ENCODE results near the gene MEG3. TPM values are rescaled to one million over a fixed set of nuclear protein-coding genes. Genes with fewer than 3 reads are reported as not detected.

Gene MEG3
- total RNA-seq, 2 donors from 2014 or later = not detected

DNA sequence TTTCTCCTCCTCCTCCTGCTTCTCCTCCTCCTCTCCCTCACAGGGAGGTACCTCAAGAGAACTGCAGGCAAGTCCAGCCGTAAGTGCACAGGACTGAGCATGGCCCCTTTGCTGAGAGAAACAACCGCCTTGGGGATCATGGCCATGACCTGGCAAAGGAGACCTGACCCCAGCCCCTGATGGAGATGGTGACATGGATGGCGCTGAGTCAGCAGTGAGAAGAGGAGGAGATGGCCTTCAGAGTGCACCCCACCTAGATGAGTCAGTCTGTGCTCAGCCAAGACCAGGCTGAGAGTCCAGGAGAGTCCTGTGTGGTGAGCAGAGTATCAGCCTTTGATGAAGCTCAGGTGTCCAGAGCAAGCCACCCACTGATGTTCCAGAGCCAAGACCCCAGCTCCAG is 36.4 kb downstream of the MEG3 start:
- no peak for DNase-seq (ENCODE audit: low spot score in 2 of 2)

DNA sequence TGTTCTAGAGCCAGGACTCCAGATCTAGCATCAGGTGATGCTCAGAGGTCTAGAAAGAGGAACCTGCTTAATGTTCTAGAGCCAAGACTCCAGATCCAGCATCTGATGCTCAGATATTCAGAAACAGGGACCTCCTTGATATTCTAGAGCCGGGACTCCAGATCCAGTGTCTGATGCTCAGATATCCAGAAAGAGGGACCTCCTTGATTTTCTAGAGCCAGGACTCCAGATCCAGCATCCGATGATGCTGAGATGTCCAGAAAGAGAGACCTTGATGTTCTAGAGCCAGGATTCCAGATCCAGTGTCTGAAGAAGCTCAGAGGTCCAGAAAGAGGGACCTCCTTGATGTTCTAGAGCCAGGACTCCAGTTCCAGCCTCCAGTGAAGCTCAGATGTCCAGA is 36.9 kb downstream of the MEG3 start:
- H3K9me3 Mint-ChIP-seq = no peaks in the 10 kb centered on the region
- DNase-seq (ENCODE audit: low spot score in 2 of 2) = no peak
- no peaks in the 10 kb centered on the region for H3K36me3 Mint-ChIP-seq
- no peak for ATAC-seq
- H3K27ac Mint-ChIP-seq = no peak overlapping the region

More for the DNA sequence above, 36.4 kb downstream of the MEG3 start:
- ATAC-seq = no peak
- H3K9me3 Mint-ChIP-seq = no peaks in the 10 kb centered on the region
- H3K27ac Mint-ChIP-seq = no peak overlapping the region
- H3K36me3 Mint-ChIP-seq = no peaks in the 10 kb centered on the region

DNA sequence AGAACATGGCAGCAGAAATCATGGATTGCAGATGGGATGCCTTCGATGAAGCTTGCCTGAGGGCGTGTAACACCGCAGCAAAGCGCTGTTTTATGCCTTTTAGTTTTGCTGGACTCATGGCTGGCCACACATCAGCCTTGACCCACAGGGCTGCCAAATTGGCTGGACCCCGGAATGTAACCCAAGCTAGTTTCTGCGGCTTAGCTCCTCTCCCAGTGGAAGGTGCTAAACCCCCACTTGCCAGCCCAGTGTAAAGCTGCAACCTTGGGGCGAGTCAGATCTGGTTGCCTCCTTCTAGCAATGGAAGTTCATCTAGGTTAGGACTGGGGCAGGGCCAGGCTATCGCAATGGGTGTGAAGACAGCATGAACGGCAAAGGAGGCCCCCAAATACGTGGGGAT is 38.3 kb downstream of the MEG3 start:
- H3K36me3 Mint-ChIP-seq = no peaks in the 10 kb centered on the region
- H3K9me3 Mint-ChIP-seq = no peaks in the 10 kb centered on the region
- no peak for ATAC-seq
- no peak overlapping the region for H3K27ac Mint-ChIP-seq
- no peak for DNase-seq (ENCODE audit: low spot score in 2 of 2)

DNA sequence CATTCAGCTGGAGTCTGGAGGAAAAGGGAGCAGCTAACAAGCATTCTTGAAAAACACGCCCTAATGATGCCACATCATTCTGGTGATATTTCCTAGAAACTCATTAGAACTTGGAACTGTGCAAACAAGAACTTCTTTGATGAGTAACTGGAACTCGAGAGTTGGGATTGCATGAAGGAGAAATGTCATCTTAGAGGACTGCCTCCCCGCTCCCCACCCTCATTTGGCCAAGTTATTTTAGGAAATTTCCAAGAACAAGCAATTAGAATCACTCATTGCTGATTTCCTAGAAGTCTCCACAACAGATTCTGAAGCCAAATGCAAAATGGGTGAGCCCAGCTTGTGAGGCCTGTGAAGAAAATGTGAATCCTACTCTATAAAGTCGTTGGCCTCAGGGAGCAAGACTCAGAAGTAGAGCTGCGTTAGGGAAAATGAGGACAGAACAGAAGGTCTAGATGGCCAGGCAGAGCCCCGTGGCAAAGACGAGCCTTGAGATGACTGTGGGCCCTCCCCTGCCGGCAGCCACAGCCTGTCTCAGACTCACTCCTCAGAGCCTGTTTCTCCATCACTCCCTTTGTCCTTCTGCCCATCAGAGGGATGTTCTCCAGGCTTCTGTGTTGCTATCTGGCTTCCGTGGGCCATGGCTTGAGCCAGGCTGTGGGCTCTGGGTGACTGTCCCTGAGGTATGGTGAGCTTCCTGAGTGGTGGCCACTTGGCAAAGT is 39.2 kb downstream of the MEG3 start:
- no peaks in the 10 kb centered on the region for H3K9me3 Mint-ChIP-seq
- no peaks in the 10 kb centered on the region for H3K36me3 Mint-ChIP-seq
- no peak for ATAC-seq
- H3K27ac Mint-ChIP-seq = no peak overlapping the region
- peak in 1 of 2 donors; percentile 34 for DNase-seq (ENCODE audit: low spot score in 2 of 2)

DNA sequence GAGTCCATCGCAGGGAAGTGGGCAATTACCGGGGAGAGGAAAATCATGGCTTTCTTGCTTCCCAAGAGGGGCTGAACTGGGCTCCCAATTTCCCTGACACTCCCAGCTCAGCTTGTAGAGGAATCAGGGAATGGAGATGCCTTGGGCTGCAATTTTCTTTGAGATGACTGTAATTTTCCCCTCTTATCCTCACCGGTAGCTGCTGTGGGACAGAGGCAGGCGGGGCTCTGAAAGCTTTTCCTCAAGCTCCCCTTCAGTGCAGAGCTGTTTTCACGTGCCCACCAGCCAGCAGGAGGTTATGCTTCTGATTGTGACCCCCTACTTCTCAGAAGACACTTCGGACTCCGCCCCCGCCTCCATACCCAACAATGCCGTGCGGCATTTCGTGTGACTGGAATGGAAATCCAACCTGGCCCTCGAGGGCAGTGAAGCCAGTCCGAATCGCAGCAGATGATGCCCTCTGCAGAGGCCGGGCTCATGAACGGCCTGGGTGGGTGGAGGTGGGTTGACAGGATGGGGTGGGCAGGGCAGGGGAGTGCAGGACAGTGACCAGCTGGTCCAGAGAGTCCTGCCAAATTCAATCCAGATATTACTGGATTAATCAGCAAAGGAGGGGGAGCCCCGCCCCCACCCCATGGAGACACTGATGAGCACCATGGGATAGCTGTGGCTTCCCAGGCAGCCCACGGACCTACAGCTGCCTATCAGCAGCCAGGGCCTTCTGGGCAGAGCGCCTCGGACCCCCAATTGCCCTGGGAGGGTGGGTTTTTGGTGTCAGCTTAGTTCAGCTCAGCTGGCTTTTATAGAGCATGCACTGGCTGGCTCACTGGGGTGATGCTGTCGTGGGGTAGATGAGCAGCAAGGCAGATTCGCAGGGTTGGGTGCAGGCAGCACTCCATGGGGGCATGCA is 40.0 kb downstream of the MEG3 start:
- peak in 1 of 2 donors; percentile 48 for DNase-seq (ENCODE audit: low spot score in 2 of 2)
- H3K27ac Mint-ChIP-seq = peak overlapping the region in 1 of 2 donors; percentile 88
- no peaks in the 10 kb centered on the region for H3K9me3 Mint-ChIP-seq
- no peaks in the 10 kb centered on the region for H3K36me3 Mint-ChIP-seq
- no peak for ATAC-seq

DNA sequence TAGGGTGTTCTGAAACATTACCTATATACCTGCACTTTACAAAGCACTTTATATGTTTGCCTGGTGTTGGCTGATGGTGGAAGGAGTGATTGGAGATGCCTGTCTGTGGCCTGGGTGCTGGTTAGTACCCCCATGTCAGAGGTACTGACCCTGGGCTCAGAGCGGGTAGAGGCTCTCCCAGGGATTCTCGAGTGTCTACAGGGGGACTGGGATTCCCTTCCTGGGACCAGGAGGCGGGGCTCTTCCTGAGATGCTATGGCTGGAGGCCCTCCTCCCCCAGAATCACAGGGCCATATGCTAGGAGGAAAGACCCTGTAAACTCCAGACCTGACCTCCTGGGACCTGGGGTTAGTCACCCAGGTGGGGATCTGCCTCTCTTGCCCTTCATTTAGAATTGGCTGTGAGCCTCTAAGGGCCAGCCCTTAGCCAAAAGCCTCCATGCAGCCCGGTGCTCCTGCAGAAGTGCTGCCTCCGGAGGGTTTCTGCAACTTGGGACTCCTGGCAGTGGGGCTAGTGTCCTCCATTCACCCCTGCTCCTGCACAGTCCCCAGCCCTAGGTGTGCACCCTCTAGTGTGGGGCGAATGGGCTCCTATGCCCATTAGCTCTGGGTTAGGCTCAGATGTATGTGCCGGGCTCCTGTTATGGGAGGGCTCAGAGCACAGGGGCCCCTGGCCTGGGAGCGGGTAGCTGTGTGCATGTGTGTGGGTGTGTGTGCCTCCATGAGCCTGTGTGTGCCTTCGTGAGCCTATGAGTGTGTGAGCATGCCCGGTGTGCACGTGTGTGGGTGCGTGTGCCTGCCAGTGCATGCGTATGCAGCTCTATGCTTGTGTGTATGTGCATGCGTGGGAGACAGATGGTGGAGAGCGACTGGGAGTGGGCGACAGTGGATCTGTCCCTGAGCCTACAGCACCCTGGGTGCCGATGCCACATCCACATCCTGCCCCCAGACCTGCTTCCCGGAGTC is 41.0 kb downstream of the MEG3 start:
- H3K27ac Mint-ChIP-seq = no peak overlapping the region
- DNase-seq (ENCODE audit: low spot score in 2 of 2) = peak in 1 of 2 donors; percentile 41
- no peaks in the 10 kb centered on the region for H3K36me3 Mint-ChIP-seq
- ATAC-seq = no peak
- peaks cover 0 to 3% of the 10 kb centered on the region in 2 donors for H3K9me3 Mint-ChIP-seq

DNA sequence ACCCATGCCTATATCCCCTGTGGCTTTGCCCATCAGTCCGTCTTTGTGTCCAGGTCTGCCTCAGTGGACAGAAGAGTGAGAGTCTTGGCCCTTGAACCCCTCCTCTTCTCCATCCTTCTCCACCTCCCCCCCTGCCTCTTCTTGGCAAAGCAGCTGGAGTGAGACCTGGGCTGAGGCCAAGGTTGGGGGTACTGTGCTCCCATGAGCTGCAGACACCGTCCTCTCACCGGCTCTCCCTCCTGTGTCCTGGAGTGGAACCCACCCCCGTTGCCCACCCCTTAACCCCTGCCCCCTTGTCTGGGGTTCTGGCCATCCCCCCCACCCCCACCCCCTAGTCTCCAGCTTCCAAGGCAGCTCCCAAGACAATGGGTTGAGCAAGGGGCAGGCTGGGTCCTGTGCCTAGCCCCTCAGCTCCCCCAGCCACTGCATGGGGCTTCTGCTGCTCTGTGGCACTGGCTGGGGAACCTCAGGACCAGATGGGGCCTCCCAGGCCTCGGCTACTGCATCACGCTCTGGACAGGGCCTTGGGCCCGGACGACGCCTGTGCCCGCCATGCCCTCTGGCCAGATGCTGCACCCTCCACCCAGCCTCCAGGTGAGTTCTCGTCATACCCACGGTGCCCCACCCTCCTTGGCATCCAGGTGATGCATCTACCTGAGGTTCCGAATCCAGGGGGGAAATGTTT is 41.9 kb downstream of the MEG3 start:
- DNase-seq (ENCODE audit: low spot score in 2 of 2) = peak in 1 of 2 donors; percentile 37
- no peak for ATAC-seq
- H3K36me3 Mint-ChIP-seq = no peaks in the 10 kb centered on the region
- H3K27ac Mint-ChIP-seq = no peak overlapping the region
- H3K9me3 Mint-ChIP-seq = peaks cover 0 to 10% of the 10 kb centered on the region in 2 donors

DNA sequence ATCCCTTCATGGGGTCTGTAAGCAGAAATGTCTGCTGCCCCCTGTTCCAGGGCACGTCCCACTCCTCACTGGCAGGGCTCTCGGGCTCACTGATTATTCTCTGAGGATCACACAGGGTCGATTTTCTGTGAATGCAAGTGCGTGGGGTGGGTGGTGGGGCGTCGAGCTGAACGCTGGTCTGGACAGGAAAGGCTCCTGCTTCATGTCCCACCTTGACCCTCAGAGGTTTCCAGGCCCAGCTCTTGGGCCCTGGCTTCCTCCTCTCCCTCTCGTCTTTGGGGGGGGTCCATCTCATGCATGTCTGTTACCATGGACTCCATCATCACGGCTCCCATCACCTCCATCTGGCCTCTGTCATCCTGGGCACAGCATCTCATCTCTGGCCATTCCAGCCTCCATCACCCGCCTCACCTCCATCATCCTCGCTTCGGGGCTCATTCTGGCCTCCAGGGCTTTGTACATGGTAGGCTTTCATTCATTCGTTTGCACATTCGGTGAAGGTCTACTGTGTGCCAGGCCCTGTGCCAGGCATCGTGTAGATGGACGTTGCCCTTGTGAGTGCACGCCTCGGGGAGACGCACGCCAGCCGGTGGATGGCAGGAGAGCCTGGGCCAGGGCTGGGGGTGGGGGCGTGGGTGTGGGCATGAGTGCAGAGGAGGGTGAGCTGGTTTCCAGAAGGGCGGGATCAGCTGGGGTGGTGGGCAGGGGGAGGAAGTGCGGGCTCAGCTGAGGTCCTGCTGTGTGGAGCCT is 42.9 kb downstream of the MEG3 start:
- Mint-ChIP-seq H3K36me3 (no peaks in the 10 kb centered on the region), H3K27ac (peak overlapping the region in 1 of 2 donors; percentile 23), H3K9me3 (peaks cover 0 to 11% of the 10 kb centered on the region in 2 donors)
- DNase-seq (ENCODE audit: low spot score in 2 of 2) = peak in 1 of 2 donors; percentile 31
- ATAC-seq = no peak

DNA sequence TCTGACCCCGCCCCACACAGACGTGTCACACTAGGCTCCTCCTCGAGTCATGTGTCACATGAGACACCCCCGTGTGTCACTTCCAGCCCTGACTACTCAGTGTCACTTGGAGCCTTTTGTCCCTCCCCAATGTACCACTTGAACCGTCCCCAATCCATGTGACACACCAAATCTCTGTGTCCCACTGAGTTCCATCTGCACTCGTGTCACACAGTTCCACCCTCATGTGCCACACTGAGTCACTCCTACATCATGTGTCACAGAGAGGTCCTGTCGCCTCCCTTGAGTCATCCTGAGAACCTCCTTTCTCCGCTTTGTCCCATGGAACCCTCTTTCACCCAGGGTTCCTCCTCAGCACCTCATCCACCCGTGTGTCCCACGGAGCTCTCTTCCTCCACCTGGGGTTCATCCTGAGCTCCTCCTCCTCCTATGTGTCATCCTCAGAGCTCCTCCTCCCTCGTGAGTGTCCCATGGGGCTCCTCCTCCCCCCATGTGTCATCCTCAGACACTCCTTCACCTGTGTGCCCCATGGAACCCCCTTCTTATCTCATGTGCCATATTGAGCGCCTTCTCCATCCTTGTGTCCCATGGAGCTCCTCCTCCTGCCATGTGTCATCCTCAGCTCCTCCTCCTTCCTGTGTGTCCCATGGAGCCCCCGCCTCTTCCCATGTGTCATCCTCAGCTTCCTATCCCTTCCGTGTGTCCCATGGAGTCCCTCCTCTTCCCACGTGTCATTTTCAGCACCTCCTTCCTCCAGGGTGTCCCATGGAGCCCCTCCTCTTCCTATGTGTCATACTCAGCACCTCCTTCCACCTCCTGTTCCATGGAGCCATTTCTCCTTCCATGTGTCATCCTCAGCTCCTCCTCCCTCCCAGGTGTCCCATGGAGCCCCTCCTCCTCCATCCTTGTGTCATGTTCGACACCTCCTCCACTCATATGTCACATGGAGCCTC is 45.6 kb downstream of the MEG3 start:
- peak overlapping the region in 1 of 2 donors; percentile 38 for H3K27ac Mint-ChIP-seq
- ATAC-seq (peak; percentile 65 to 66), DNase-seq (ENCODE audit: low spot score in 2 of 2) (peak in 1 of 2 donors; percentile 49)
- peaks cover 0 to 11% of the 10 kb centered on the region in 2 donors for H3K9me3 Mint-ChIP-seq
- H3K36me3 Mint-ChIP-seq = no peaks in the 10 kb centered on the region

DNA sequence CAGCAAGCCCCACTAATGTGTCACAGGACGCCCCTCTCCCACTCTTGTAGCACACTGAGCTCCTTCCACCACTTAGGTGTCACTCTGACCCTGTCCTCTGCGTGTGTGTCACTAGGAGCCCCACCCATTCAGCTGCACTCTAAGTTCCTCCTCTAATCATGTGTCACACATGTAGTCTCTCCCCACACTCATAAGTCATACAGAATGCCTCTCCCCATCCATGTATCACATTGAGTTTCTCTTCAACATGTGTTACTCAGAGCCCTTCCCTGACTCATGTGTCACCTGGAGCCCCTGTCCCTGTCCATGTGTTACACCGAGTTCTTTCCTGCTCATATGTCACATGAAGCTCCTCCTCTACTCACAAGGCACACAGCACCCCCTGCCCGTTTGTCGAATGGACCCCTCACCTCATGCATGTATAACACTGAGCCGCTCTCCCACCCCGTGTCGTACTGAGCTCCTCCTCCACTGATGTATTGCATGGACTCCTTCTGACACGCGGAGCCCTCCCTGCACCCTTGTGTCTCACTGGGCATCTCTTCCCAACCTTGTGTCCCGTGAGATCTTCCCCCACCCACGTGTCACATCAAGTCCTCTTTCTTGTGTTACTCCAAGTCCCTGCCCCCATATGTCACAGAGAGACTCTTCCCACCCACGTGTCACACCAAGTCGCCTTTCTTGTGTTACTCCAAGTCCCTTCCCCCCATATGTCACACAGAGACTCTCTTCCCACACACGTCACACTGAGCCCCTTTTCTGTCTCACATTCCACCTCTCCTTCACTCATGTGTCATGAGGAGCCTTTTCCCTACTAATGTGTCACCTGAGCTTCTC is 46.6 kb downstream of the MEG3 start:
- no peaks in the 10 kb centered on the region for H3K36me3 Mint-ChIP-seq
- H3K27ac Mint-ChIP-seq = peak overlapping the region in 1 of 2 donors; percentile 52
- H3K9me3 Mint-ChIP-seq = peaks cover 0 to 11% of the 10 kb centered on the region in 2 donors
- DNase-seq (ENCODE audit: low spot score in 2 of 2) = peak in 1 of 2 donors; percentile 39
- ATAC-seq = peak; percentile 67 to 69

DNA sequence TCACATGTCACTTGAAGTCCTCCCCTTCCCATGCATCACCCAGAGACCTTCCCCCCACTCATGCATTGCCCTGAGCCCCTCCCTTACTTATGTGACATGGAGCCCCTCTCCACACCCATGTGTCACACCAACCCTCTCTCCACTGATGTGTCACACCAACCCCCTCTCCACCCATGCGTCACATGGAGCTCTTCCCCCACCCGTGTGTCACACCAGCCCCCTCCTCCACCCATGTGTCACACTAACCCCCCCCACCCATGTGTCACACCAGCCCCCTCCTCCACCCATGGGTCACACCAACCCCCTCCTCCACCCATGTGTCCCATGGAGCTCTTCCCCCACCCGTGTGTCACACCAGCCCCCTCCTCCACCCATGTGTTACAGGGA is 47.2 kb downstream of the MEG3 start:
- H3K9me3 Mint-ChIP-seq = peaks cover 0 to 11% of the 10 kb centered on the region in 2 donors
- DNase-seq (ENCODE audit: low spot score in 2 of 2) (no peak), ATAC-seq (peak; percentile 26 to 34)
- no peaks in the 10 kb centered on the region for H3K36me3 Mint-ChIP-seq
- peak overlapping the region in 1 of 2 donors; percentile 52 for H3K27ac Mint-ChIP-seq

DNA sequence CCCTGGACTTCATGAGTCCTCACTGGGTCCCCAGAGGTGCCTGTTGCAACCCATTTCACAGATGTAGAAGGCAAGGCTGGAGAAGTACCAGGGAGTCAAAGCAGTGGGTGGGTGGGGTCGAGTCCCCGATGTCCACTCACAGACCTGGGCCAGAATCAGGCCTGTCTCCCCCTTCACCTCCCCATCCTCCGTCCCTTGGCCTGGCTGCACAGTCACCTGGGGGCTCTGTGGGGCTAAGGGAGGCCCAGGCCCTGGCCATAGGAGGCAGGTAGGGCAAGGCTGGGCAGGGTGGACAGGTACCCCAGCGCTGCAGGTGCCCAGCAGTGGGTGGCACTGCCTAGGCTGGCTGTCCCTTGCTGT is 48.1 kb downstream of the MEG3 start:
- ATAC-seq (no peak), DNase-seq (ENCODE audit: low spot score in 2 of 2) (peak in 1 of 2 donors; percentile 39)
- Mint-ChIP-seq H3K36me3 (no peaks in the 10 kb centered on the region), H3K27ac (no peak overlapping the region), H3K9me3 (peaks cover 0 to 11% of the 10 kb centered on the region in 2 donors)

DNA sequence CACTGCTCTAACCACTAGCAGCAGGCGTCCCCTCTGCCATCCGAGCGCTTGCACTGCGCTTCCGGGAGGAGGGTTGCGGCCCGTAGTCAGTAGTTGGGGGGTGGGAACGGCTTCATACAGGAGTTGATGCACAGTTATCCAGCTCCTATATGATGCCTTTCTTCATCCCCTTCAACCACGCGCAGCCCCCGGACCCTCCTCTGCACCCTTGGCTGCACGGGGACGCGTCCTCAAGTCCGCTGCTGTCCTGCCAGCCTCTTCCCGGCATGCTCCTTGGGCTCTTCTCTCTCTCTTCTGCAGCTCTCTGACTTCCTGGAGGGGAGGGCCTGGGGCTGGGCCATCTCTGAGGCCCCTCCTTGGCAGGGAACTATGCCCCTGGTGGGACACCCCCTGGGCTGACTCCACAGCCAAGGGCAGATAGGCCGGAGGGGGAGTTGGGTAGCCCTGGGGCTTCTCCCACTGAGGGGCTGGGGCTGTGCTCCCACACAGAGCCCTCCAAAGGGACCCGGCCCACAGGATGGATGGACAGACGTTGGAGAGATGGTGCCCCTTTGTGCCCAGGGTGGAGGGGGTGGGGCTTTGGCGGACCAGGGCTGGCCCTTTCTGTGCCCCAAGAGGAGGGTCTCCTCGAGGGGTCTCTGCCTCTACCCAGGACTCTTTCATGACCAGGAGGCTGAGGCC is 48.6 kb downstream of the MEG3 start:
- Mint-ChIP-seq H3K27ac (no peak overlapping the region), H3K36me3 (no peaks in the 10 kb centered on the region), H3K9me3 (peaks cover 0 to 11% of the 10 kb centered on the region in 2 donors)
- ATAC-seq (no peak), DNase-seq (ENCODE audit: low spot score in 2 of 2) (peak in 1 of 2 donors; percentile 28)

Measured in activated naive CD4-positive, alpha-beta T cell treated with anti-CD3 and anti-CD28 coated beads, Interleukin-2, amount 50 U/mL, for 72 hours (primary cell).